HG03342 (cell line): ENCODE data around the gene MYOM1.
"Not testable (repeated sequence)": the region's sequence is repeated elsewhere in the genome, so short reads cannot be mapped to it uniquely, and the experiment has no call there.

ENCODE experiments used
- ATAC-seq: cut with Tn5 transposase; IDR thresholded peaks from one replicate; pipeline ENCODE4 v1.9.1; 2021; ENCODE audit warnings: mild to moderate bottlenecking, moderate library complexity; ENCODE audit not compliant: unreplicated experiment

Gene MYOM1

GRCh38 chr18:3093624-3094337 is 126.0 kb downstream of the MYOM1 start:
- no peak for ATAC-seq

DNA sequence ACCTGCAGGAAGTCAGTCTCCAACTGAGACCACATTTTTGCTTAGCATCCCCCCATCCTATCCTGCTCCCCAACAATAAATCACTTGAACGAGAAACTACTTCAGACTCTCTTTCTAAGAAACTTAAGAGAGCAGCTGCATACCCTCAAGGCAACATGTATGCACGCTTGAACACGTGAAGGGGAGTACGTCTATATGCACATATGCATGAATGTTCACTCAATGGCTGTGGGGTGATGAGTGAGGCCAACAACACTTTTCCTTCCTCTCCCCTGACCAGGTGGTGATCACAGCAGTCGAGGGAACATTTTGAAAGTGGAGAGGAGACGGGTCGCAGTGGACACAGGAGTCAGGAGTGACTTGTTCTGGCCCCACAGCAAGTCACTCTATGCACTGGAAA is 127.0 kb downstream of the MYOM1 start:
- no peak for ATAC-seq

- no peak for ATAC-seq
Observed at GRCh38 chr18:3089579-3089978, 130.2 kb downstream of the MYOM1 start.

DNA sequence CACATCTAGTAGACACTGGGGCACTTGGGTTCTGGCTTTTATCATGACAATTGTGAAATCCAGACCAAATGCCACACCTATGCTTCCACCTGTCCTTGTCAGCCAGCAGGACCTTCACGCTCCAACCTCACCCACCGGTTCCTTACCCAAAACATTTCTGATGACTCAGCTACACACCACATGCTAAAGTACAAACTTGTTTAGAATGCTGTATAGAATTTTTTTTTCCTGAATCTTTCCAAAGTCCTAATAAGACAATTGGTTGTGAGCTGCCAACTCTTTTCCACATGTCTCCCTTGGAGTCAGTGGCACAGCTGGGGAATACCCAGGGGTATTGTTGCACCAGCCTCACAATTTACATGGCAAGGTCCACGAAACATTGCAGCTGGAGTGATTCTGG is 131.3 kb downstream of the MYOM1 start:
- ATAC-seq: no peak

DNA sequence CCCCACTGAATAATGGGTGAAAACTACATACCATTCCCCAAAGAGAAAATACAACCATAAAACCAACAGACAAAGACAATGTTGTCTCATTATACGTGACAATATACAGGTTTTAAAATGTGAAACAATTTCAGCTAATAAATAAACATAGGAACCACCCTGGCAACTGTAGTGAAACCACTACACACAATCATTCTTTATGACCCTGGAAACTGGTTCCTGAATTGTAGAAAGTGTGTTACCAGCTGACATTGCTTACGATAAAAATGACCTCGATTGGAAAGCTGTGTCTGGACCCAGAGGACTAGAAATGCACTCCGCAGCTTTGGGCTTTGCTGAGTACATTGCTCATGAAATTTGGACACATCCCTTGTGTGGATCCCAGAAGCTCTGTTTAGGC is 132.9 kb downstream of the MYOM1 start:
- ATAC-seq: no peak

- no peak for ATAC-seq
Observed at GRCh38 chr18:3085612-3086011, 134.2 kb downstream of the MYOM1 start.

DNA sequence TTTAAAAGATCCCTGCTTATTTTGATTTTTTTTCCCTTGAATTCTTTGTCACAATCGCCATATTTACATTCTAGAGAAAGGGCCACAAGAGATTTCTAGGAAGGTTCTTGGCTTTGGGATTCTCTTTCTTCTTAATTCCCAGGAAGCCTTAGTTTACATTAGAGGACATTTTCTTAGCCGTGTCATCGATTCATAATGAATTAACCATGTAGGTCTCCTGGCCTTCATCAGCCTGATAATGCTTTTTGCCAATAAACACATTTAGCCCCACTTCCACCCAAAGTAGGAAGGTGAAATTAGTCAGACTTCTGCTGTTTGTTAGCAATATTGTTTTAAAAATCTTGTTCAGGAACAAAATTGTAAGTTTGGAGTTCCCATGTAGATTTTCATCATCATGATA is 135.6 kb downstream of the MYOM1 start:
- no peak for ATAC-seq

- no peak for ATAC-seq
Observed at GRCh38 chr18:3083766-3084165, 136.0 kb downstream of the MYOM1 start.

- no peak for ATAC-seq
Observed at GRCh38 chr18:3081584-3081991, 138.2 kb downstream of the MYOM1 start.

DNA sequence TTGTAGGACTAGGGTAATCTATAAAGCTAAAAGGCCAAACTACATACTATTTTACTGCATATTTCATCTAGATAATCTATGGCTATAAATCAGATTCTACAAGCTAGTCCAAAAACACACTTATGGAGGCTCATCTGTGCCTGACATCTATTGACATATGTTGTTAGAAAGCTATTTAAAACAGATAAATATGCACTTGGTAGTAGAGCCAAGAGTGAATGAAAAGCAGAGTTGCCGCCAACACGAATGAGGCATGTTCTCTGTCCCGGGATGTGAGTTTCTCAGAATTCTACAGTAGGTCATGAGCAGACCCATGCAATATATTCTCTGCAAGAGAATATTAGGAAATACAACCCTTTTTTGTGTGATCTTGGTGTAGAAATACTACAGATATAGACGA is 140.1 kb downstream of the MYOM1 start:
- ATAC-seq: no peak

- ATAC-seq: no peak
Observed at GRCh38 chr18:3075491-3075890, 144.3 kb downstream of the MYOM1 start.

GRCh38 chr18:3074087-3074486 is 145.7 kb downstream of the MYOM1 start:
- ATAC-seq: no peak

GRCh38 chr18:3073353-3073752 is 146.4 kb downstream of the MYOM1 start:
- not testable (repeated sequence) for ATAC-seq

- ATAC-seq: no peak
Observed at GRCh38 chr18:3071676-3072075, 148.1 kb downstream of the MYOM1 start.

DNA sequence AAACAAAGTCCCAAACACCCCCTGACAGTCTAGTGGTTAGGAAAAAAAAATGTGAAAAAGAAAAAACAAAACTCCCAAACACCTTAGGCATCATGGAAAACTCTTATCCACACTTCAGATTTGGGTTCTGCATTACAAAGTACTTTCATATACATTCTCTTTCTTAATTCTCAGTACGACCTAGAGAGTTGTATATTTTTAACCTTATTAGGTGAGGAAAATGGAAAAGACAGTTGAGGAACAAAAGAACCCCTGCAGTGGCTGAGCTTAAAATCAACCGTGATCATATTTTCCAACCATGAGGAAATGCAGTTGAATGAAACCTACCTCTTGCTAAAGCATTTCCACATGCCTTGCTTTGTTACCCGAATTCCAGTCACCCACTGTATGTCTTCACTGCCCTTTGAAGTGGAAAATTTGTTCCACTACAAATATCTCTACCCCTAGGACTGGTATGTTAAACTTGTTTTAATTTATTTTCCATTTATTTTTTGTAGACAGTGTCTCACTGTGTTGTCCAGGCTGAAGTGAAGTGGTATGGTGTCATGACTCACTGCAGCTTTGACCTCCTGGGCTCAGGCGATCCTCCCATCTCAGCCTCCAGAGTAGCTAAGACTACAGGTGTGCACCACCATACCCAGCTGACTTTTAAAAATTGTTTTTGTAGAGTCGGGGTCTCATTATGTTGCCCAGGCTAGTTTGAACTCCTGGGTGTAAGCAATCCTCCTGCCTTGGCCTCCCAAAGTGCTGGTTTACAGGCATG is 149.9 kb downstream of the MYOM1 start:
- no peak for ATAC-seq

- no peak for ATAC-seq
Observed at GRCh38 chr18:3067722-3068121, 152.0 kb downstream of the MYOM1 start.

DNA sequence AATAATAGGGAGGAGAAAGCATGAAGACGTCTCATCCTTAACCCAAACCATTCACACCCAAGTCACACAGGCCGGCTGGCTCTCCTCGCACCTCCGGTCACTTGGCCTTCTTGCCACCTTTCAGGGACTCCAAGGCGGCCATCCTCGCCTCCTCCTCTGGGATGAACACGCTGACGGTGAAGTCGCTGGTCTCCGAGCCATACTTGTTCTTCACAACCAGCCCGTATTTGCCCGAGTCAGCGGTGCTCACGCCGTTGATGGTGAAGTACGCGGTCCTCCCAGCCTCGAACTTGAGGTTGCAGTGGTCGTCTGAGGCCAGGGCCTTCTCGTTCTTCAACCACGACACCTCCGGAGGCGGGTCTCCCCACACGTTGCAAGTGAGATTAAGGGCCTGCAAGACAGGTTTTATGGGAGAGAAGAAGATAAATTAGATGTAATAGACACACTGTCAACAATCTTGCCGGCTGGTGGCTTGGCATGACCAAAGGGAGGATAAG is 152.6 kb downstream of the MYOM1 start:
- ATAC-seq: no peak

DNA sequence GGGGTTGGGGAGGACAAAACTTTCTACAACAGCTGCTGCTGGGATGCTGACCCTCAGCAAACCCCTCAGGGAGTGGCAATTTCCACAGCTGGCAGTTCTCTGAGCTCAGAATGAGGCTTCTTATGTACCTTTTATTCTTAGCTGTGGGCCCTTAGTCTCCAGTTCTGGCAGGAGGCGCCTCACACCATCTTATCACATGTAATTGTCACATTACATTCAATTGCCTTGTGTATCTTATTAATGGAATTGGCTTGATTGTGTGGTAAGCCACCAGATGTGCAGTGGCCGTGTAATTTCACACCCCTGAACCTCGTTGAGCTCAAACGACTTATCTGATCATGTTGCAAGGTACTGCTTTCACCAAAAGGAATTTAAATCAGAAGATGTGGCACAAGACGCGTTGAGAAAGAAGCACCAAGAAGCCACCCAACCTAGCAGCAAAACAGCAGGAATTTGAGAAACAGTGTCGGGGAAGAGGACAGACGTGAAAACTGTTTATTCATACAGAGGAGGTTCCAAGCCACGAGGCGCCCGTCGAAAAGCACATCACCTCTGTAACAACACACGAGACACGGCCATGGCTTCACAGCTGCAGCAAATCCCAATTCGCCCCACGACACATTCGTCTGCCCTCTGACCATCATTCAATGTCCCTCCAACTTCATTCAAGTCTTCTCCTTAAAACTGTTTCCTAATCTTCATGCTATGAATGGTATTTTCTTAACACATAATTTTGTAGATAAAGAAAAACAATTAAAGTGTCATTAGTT is 153.2 kb downstream of the MYOM1 start:
- ATAC-seq: no peak

DNA sequence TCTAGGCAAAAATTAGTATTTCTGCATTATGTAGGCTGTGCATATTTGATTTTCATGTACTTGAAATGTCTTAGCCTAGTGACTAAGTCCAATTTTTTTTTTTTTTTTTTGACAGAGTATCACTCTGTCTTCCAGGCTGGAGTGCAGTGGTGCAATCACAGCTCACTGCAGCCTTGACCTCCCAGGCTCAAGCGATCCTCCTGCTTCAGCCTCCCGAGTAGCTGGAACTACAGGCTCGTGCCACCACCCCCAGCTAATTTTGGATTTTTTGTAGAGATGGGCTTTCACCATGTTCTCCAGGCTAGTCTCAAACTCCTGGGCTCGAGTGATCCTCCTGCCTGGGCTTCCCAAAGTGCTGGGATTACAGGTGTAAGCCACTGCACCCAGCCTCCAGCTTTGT is 156.0 kb downstream of the MYOM1 start:
- ATAC-seq: not testable (repeated sequence)

GRCh38 chr18:3062798-3063680 is 156.7 kb downstream of the MYOM1 start:
- ATAC-seq: no peak
